Measurements from ENCODE around the gene FOXP1.

FOXP1 gene

GRCh38 chr3:71054312-71054711 is 529.2 kb downstream of the FOXP1 start:
- no peak for DNase-seq (ENCODE audit: low read depth)
- no peak for TF ChIP-seq CTCF (conservative IDR thresholded peaks at IDR 0.05; ENCODE audit: control insufficient read depth, insufficient read depth, low read depth, low read length)
- no peak overlapping the region for H3K4me3 ChIP-seq (ENCODE audit: control insufficient read depth, low read depth, low read length)

GRCh38 chr3:71053495-71053894 is 530.0 kb downstream of the FOXP1 start:
- DNase-seq (ENCODE audit: low read depth), result no peak
- no peak overlapping the region for H3K4me3 ChIP-seq (ENCODE audit: control insufficient read depth, low read depth, low read length)
- TF ChIP-seq CTCF (conservative IDR thresholded peaks at IDR 0.05; ENCODE audit: control insufficient read depth, insufficient read depth, low read depth, low read length), result no peak

- no peak overlapping the region for H3K4me3 ChIP-seq (ENCODE audit: control insufficient read depth, low read depth, low read length)
- no peak for TF ChIP-seq CTCF (conservative IDR thresholded peaks at IDR 0.05; ENCODE audit: control insufficient read depth, insufficient read depth, low read depth, low read length)
- DNase-seq (ENCODE audit: low read depth), result peak; percentile 41
Observed at GRCh38 chr3:71052716-71053115, 530.8 kb downstream of the FOXP1 start.

GRCh38 chr3:71051893-71052687 is 531.4 kb downstream of the FOXP1 start:
- TF ChIP-seq CTCF (conservative IDR thresholded peaks at IDR 0.05; ENCODE audit: control insufficient read depth, insufficient read depth, low read depth, low read length), result no peak
- no peak overlapping the region for H3K4me3 ChIP-seq (ENCODE audit: control insufficient read depth, low read depth, low read length)
- DNase-seq (ENCODE audit: low read depth), result peak; percentile 80

- no peak for DNase-seq (ENCODE audit: low read depth)
- H3K4me3 ChIP-seq (ENCODE audit: control insufficient read depth, low read depth, low read length), result no peak overlapping the region
- no peak for TF ChIP-seq CTCF (conservative IDR thresholded peaks at IDR 0.05; ENCODE audit: control insufficient read depth, insufficient read depth, low read depth, low read length)
Observed at GRCh38 chr3:71051259-71051595, 532.3 kb downstream of the FOXP1 start.

GRCh38 chr3:71050538-71051258 is 532.8 kb downstream of the FOXP1 start:
- DNase-seq (ENCODE audit: low read depth), result peak; percentile 59
- no peak overlapping the region for H3K4me3 ChIP-seq (ENCODE audit: control insufficient read depth, low read depth, low read length)
- no peak for TF ChIP-seq CTCF (conservative IDR thresholded peaks at IDR 0.05; ENCODE audit: control insufficient read depth, insufficient read depth, low read depth, low read length)
